Spleen (tissue), 7 donors: ENCODE results near the gene LRRK1.

Experiments used
- CTCF ChIP-seq, 11 experiments: fragments of 200-600 bp in 7 of 11; fragments of 450-650 bp in 4 of 11; sonication (generic) in 4 of 11; IDR thresholded peaks in 8 of 11; conservative IDR thresholded peaks in 3 of 11; 1 replicate in 7 of 11; 2 replicates in 4 of 11; pipeline versions ENCODE4 v1.4.0 to v1.8.0; 2016 to 2021; ENCODE audit warnings: antibody characterized with exemption in 11 of 11, inconsistent platforms in 4 of 11, mild to moderate bottlenecking in 1 of 11
- POLR2A ChIP-seq, 3 donors: fragments of 450-650 bp; IDR thresholded peaks; one replicate each; pipeline ENCODE4 v1.5.1; 2017; ENCODE audit warnings: antibody characterized with exemption in 3 of 3, mild to moderate bottlenecking in 1 of 3
- POLR2AphosphoS5 ChIP-seq, 3 donors: sonication (generic); formaldehyde crosslinking; IDR thresholded peaks; one replicate each; pipeline ENCODE4 v1.5.1; 2017; ENCODE audit warnings: antibody characterized with exemption in 3 of 3
- donor health status: DM: no; HTN: no; CAD: no; lungs with moderate emphysema.
- donor health status: DM: no; HTN: no; CAD: no.
- donor health status: DM: no; HTN: no; CAD: no.

GRCh38 chr15:101042320-101042719 lies 123.2 kb downstream of the LRRK1 start:
- TF ChIP-seq CTCF (IDR thresholded peaks at IDR 0.05 in 8 of 11, conservative IDR thresholded peaks at IDR 0.05 in 3 of 11) (no peak), POLR2A (IDR thresholded peaks at IDR 0.05) (no peak), POLR2AphosphoS5 (IDR thresholded peaks at IDR 0.05) (no peak)
